HepG2 (cell line): ENCODE results near the gene KRT3. TPM values are rescaled to one million over a fixed set of nuclear protein-coding genes. Genes with fewer than 3 reads are reported as not detected.

Source experiments
- ATAC-seq: fragments of 200-7000 bp; cut with Tn5 transposase; 3 replicates; pipeline ENCODE4 v1.9.1; 2020; ENCODE audit warnings: mild to moderate bottlenecking, moderate library complexity
- BruUV-seq: library from RNA; stranded (reverse); fragments of 400-500 nt; replicated peaks from 2 replicates; lab custom pipeline; 2021; lab: Mats Ljungman, UMichigan
- CTCF ChIA-PET: fragments of 300-600 bp; formaldehyde crosslinking; extraction: SDS; loops from one replicate; lab custom pipeline; 2021; ENCODE audit warnings: low total read pairs, inconsistent platforms, low intra/inter-chr PET ratio; lab: Yijun Ruan, JAX
- POLR2A ChIA-PET: fragments of 350-600 bp; sonication (Branson Sonifier 250); formaldehyde crosslinking; loops from one replicate; lab custom pipeline; 2020; ENCODE audit warnings: antibody characterized with exemption, inconsistent platforms; lab: Yijun Ruan, JAX
- DNase-seq: peaks from one replicate; pipeline ENCODE4 v3.0.0-alpha.2; 2015; ENCODE audit warnings: low spot score
- FAIRE-seq: peaks from 3 replicates; lab custom pipeline; 2011; peaks lifted over from hg19 to GRCh38; lab: Jason Lieb, UNC
- H2AFZ ChIP-seq: one replicate; pipeline ENCODE4 v1.6.1; 2011; ENCODE audit warnings: low read length, inconsistent platforms
- H3K27ac ChIP-seq: fragments of 300-600 bp; 3 replicates; pipeline ENCODE4 v1.8.0; 2011; ENCODE audit warnings: mixed run types, mild to moderate bottlenecking, mixed read lengths, low read length, inconsistent platforms; ENCODE audit not compliant: insufficient read depth; ENCODE audit errors: extremely low read length
- H3K27me3 ChIP-seq, 2 experiments: fragments of 200-600 bp in 1 of 2; 2 replicates in 1 of 2; 3 replicates in 1 of 2; pipeline versions ENCODE4 v1.6.0 to v1.8.0; 2011; ENCODE audit warnings: low read length in 2 of 2, mild to moderate bottlenecking in 2 of 2, moderate library complexity in 2 of 2, inconsistent platforms in 1 of 2; ENCODE audit not compliant: insufficient read depth in 2 of 2, control insufficient read depth in 1 of 2
- H3K36me3 ChIP-seq, 2 experiments: fragments of 200-600 bp in 1 of 2; replicated peaks in 1 of 2; 2 replicates in 1 of 2; 3 replicates in 1 of 2; pipeline versions ENCODE4 v1.5.1 to v1.8.0; 2011; ENCODE audit warnings: low read length in 2 of 2, inconsistent platforms in 1 of 2; ENCODE audit not compliant: insufficient read depth in 2 of 2, control insufficient read depth in 1 of 2
- H3K4me1 ChIP-seq: 2 replicates; pipeline ENCODE4 v1.5.1; 2012; ENCODE audit warnings: low read length, inconsistent platforms; ENCODE audit not compliant: insufficient read depth
- H3K4me2 ChIP-seq: 2 replicates; pipeline ENCODE4 v1.6.0; 2011; ENCODE audit warnings: low read depth, low read length, inconsistent platforms
- H3K4me3 ChIP-seq, 3 experiments: fragments of 200-600 bp in 1 of 3; sonication (generic), shearing (Covaris generic) in 1 of 3; replicated peaks in 1 of 3; 2 replicates each; pipeline ENCODE4 v1.5.1; 2011 to 2016; ENCODE audit warnings: low read length in 3 of 3, inconsistent platforms in 2 of 3, low read depth in 2 of 3, mild to moderate bottlenecking in 2 of 3, control low read depth in 1 of 3, mixed read lengths in 1 of 3; ENCODE audit not compliant: insufficient read depth in 1 of 3
- H3K79me2 ChIP-seq: one replicate; pipeline ENCODE4 v1.6.1; 2011; ENCODE audit warnings: low read length, inconsistent platforms; ENCODE audit not compliant: insufficient read depth
- H3K9ac ChIP-seq: 2 replicates; pipeline ENCODE4 v1.6.0; 2011; ENCODE audit warnings: mild to moderate bottlenecking, low read depth, low read length, inconsistent platforms; ENCODE audit not compliant: insufficient read depth
- H3K9me3 ChIP-seq: 2 replicates; pipeline ENCODE4 v1.5.1; 2012; ENCODE audit warnings: mild to moderate bottlenecking, low read length
- H4K20me1 ChIP-seq: 2 replicates; pipeline ENCODE4 v1.6.0; 2011; ENCODE audit warnings: inconsistent platforms, mild to moderate bottlenecking, low read length, moderate library complexity; ENCODE audit not compliant: insufficient read depth
- BCL6 ChIP-seq: IDR thresholded peaks from 2 replicates; pipeline ENCODE4 v1.6.1; 2016; ENCODE audit warnings: missing genetic modification reagents, missing compliant biosample characterization
- ELK4 ChIP-seq: sonication (generic); formaldehyde crosslinking; IDR thresholded peaks from 2 replicates; pipeline ENCODE4 v1.9.0; 2021; ENCODE audit warnings: missing genetic modification reagents, borderline replicate concordance
- KMT2A ChIP-seq: sonication (generic); formaldehyde crosslinking; IDR thresholded peaks from 2 replicates; pipeline ENCODE4 v1.4.0; 2020; ENCODE audit warnings: missing genetic modification reagents
- REL ChIP-seq: sonication (generic); formaldehyde crosslinking; conservative IDR thresholded peaks from 2 replicates; pipeline ENCODE4 v1.8.0; 2022; ENCODE audit warnings: mild to moderate bottlenecking, missing genetic modification reagents, moderate library complexity
- WGBS: methylation state at CpG from one replicate; pipeline ENCODE4 v1.1.6; 2017; ENCODE audit warnings: low lambda C conversion rate; 5-methylcytosine and 5-hydroxymethylcytosine counted together
- in situ Hi-C: cut with HindIII; loops from 2 replicates; pipeline ENCODE4 v1.10.0; 2017; ENCODE audit warnings: low pct_unique_long_range_greater_than_20kb; ENCODE audit not compliant: extremely low pct_ligation_motif_present
- intact Hi-C: fragments of 100-400 bp; cut with micrococcal nuclease; formaldehyde crosslinking; loops from one replicate; pipeline ENCODE4 v1.10.0; 2022; ENCODE audit not compliant: unreplicated experiment
- polyA plus RNA-seq, 8 experiments: library from polyadenylated mRNA; depleted of rRNA in 3 of 8; stranded (reverse) in 7 of 8; unstranded in 1 of 8; fragments of >200 nt; fragmentation: Illumina TruSeq in 4 of 8; extraction: Trizol in 4 of 8; gene quantifications; 2 replicates each; pipeline versions ENCODE4 v1.2.1 to v1.2.3, GENCODE V29; 2011 to 2016; ENCODE audit warnings: low read depth in 4 of 8, missing spikeins in 1 of 8, mixed read lengths in 1 of 8; ENCODE audit not compliant: insufficient read depth in 1 of 8
- total RNA-seq, 5 experiments: library from RNA; depleted of rRNA; stranded (reverse); fragments of >200 nt; fragmentation: Illumina TruSeq; extraction: Trizol; gene quantifications; 2 replicates each; pipeline ENCODE4 v1.2.3, GENCODE V29; 2016; ENCODE audit warnings: low read depth in 1 of 5
- TF ChIP-seq, protein P1 (sequence below): IDR thresholded peaks from 2 replicates; pipeline ENCODE4 v1.6.1; 2018; ENCODE audit warnings: missing genetic modification reagents, mild to moderate bottlenecking, missing compliant biosample characterization

The KRT3 gene
- total and polyA plus RNA-seq, 2 of the 13 experiments (the other 11 are each of a cell fraction or from before 2014, with no cell fraction given), result not detected

DNA sequence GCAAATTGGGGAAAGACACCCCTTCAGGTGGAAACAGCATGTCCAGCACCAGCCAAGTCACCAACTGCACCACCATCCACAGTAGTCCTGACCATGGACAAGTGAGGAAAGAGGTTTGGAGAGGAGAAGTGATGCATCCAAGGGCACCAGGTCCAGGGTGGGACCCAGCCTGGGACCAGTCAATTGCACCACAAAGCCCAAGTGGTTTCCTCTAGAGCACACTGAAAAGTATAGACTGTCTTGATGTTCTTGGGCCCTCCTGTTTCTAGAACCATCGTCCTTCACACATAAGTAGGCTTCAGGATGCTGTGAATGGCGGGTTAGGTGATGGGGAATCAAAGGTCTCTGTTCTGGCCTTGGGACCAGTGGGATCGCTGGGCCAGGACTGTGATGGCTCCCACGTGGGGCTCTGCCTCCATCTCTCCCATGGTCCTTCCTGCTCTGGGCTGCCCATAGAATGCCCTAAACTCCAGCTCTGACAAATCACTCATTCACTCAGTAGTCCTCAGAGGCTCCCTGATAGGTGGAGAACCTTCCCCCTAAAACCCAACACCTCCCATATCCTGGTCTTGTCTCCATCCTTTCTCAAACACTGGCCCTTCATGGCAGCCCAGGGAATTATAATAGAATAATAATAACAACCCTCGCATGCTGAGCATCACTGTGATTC is 29.0 kb upstream of the KRT3 start (continued):
- TF ChIP-seq BCL6 (CRISPR knock-in tag) (no peak), KMT2A (CRISPR knock-in tag) (no peak), ELK4 (no peak)
- TF ChIP-seq, protein P1, sequence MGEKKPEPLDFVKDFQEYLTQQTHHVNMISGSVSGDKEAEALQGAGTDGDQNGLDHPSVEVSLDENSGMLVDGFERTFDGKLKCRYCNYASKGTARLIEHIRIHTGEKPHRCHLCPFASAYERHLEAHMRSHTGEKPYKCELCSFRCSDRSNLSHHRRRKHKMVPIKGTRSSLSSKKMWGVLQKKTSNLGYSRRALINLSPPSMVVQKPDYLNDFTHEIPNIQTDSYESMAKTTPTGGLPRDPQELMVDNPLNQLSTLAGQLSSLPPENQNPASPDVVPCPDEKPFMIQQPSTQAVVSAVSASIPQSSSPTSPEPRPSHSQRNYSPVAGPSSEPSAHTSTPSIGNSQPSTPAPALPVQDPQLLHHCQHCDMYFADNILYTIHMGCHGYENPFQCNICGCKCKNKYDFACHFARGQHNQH, result no peak

DNA sequence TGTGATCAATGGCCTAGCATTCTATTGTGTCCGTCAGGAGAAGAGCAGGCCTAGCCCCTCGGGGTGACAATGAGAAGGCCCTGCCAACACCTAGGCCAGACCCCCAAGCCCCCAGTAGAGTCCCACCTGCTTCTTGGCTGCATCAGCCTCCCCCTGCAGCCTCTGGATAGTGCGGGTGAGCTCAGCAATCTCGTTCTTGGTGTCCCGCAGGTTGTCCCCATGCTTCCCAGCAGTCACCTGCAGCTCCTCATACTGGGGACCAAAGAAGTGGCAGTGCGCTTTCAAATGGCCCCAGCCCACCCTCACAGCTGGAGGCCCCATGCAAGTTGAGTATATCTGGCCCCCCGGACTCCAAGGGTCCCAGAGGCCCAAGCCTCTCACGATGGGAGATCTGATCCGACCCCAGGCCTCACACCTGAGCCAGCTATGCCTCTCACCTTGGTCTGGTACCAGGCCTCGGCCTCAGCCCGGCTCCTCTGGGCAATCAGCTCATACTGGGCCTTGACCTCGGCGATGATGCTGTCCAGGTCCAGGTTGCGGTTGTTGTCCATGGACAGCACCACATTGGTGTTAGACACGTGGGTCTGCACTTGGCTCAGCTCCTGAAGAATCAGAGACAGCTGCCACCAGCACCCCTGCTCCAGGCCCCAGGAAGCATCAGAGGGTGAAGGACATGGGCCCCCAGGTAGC is 28.0 kb upstream of the KRT3 start:
- no peak for FAIRE-seq
- no peak overlapping the region for H2AFZ ChIP-seq
- TF ChIP-seq REL (CRISPR knock-in tag), result no peak
- H4K20me1 ChIP-seq, result no peaks in the 10 kb centered on the region
- H3K4me2 ChIP-seq, result no peak overlapping the region
- DNase-seq, result no peak
- no peaks in the 10 kb centered on the region for H3K9me3 ChIP-seq
- WGBS, result 7% methylated on average over 3 of the region's 15 CpGs
- no peak overlapping the region for H3K9ac ChIP-seq
- peaks cover 1 to 34% of the 10 kb centered on the region in 2 experiments; a peak in 3 of 5 replicates for H3K27me3 ChIP-seq
- H3K27ac ChIP-seq, result no peak overlapping the region
- H3K79me2 ChIP-seq, result no peaks in the 10 kb centered on the region
- in situ Hi-C loops (no loop called here), intact Hi-C loops (no loop called here)
- ATAC-seq, result no peak
- POLR2A ChIA-PET, result no interaction called here
- H3K36me3 ChIP-seq, result no peaks in the 10 kb centered on the region
- peaks cover 9% of the 10 kb centered on the region for H3K4me1 ChIP-seq
- BruUV-seq, result no TSS peak
- CTCF ChIA-PET, result no interaction called here
- H3K4me3 ChIP-seq, result no peak overlapping the region
